ENCODE measurements around the gene IRAK1. TPM values are rescaled to one million over a fixed set of nuclear protein-coding genes. Genes with fewer than 3 reads are reported as not detected.

IRAK1 gene
- 44.0 and 54.1 TPM in 2 replicates for total RNA-seq (2013; cell fraction: nucleolus; rRNA removed)
- total RNA-seq (2014; rRNA removed): 63.2 and 77.8 TPM in 2 replicates
- total RNA-seq (2014; rRNA removed; fragmentation: Illumina TruSeq; extraction: Trizol): 37.6 and 42.3 TPM in 2 replicates
- 106 and 136 TPM in 2 replicates for total RNA-seq (2021)
- polyA plus RNA-seq (2011; ENCODE audit: low read depth): 21.6 TPM
- 19.0 and 27.8 TPM in 2 replicates for polyA plus RNA-seq (2011; rRNA removed)
- 29.6 and 55.4 TPM in 2 replicates for polyA plus RNA-seq (2011; cell fraction: cytosol; rRNA removed)
- 65.0 and 102 TPM in 2 replicates for polyA plus RNA-seq (2011; cell fraction: nucleus; rRNA removed)
- polyA plus RNA-seq (2012): 45.7 and 78.8 TPM in 2 replicates
- 9.4 and 32.7 TPM in 2 replicates for polyA plus RNA-seq (2014; fragmentation: Illumina TruSeq; extraction: Trizol)
- polyA plus RNA-seq (2014; fragmentation: Nextera tagmentation; extraction: Ambion mirVana): 10 to 100 TPM in 1 of 2 experiments, 1 to 10 TPM in 1; 4.2 to 15.1 TPM
- 89.9 and 107 TPM in 2 replicates for polyA plus RNA-seq (2014; rRNA removed)
- 10 to 100 TPM; 36.8 to 82.4 TPM for polyA plus RNA-seq (2016; fragmentation: Nextera tagmentation; extraction: Ambion mirVana)
- 22.2 and 50.5 TPM in 2 replicates for polyA minus RNA-seq (2011; rRNA and poly(A)+ RNA removed)
- polyA minus RNA-seq (2011; cell fraction: cytosol; rRNA and poly(A)+ RNA removed): 36.8 TPM in 2 replicates
- 25.1 and 44.2 TPM in 2 replicates for polyA minus RNA-seq (2011; cell fraction: nucleus; rRNA and poly(A)+ RNA removed)
- Bru-seq, nascent RNA: percentile 78 among the genes with signal in this experiment
- percentile 92 among the genes with signal in this experiment for BruChase-seq, experiment 1, labeled RNA remaining after a 6-hour chase
- BruChase-seq, experiment 2, labeled RNA remaining after a 2-hour chase: percentile 84 among the genes with signal in this experiment
- long read RNA-seq, experiment 1, partial matches to known transcripts: 7 of 13 reads
- long read RNA-seq, experiment 1, other reads (novel, unspliced or antisense): 6 of 13 reads
- long read RNA-seq, experiment 2, partial matches to known transcripts: 11 of 11 reads
- long read RNA-seq, experiment 2, other reads (novel, unspliced or antisense): 0 of 11 reads

- intact Hi-C loops (cut with micrococcal nuclease; ENCODE audit: unreplicated experiment): no loop called here
- ATAC-seq: peak; percentile 69
- H3K4me1 ChIP-seq (ENCODE audit: control insufficient read depth, insufficient read depth, low read length): peaks cover 11% of the 10 kb centered on the region
- peak within 1 kb of the TSS; percentile 86 for H3K9ac ChIP-seq (ENCODE audit: control insufficient read depth, insufficient read depth, low read length)
- no TSS peak for BruUV-seq (replicated peaks)
- no peaks in the 10 kb centered on the region for H3K9me3 ChIP-seq (replicated peaks; ENCODE audit: control insufficient read depth, insufficient read depth, low read length)
- peaks cover 0 to 5% of the 10 kb centered on the region in 2 experiments; a peak in 3 of 4 replicates for H3K36me3 ChIP-seq (ENCODE audit: control insufficient read depth in 2 of 2, insufficient read depth in 2 of 2, low read length in 1 of 2)
- peak within 1 kb of the TSS; percentile 90 for H3K4me2 ChIP-seq (ENCODE audit: control insufficient read depth, insufficient read depth)
- H3K27ac ChIP-seq (ENCODE audit: control insufficient read depth, insufficient read depth): peak within 1 kb of the TSS; percentile 82
- in situ Hi-C loops (cut with MboI): no loop called here
- ChIA-PET POLR2A (interaction anchor here (0.8 to 1.9 kb wide), 8 partner anchors 15 to 226 kb away, joined by 3 to 11 read pairs (median 4); partner anchors contain the start of genes HCFC1, IDH3G and SSR4), SMC1A (ENCODE audit: uncharacterized antibody, unreplicated experiment) (interaction anchor here (0.7 to 1.7 kb wide), 6 partner anchors 16 to 96 kb away, joined by 3 to 10 read pairs (median 4); partner anchors contain the start of gene HCFC1), RAD21 (ENCODE audit: unreplicated experiment) (interaction anchor here (0.9 to 2.1 kb wide), 6 partner anchors 22 to 51 kb away, joined by 3 to 14 read pairs (median 5); partner anchors contain the start of genes HCFC1 and TMEM187), CTCF (interaction anchor here (0.6 to 1.4 kb wide), 9 partner anchors 8 to 75 kb away, joined by 3 to 8 read pairs (median 3); partner anchors contain the start of gene RENBP)
- WGBS (ENCODE audit: insufficient coverage, insufficient replicate concordance, low lambda C conversion rate, missing lambda C conversion rate): 41% methylated on average over 61 of the region's 99 CpGs
- no peaks in the 10 kb centered on the region for H3K27me3 ChIP-seq (replicated peaks in 1 of 2; ENCODE audit: control insufficient read depth in 2 of 2, insufficient read depth in 2 of 2, low read length in 1 of 2)
- H3K4me3 ChIP-seq: peak within 1 kb of the TSS; percentile 85
- no peak for FAIRE-seq
- no peak for DNase-seq (ENCODE audit: low read depth, low spot score)
- H2AFZ ChIP-seq (ENCODE audit: control insufficient read depth, low read depth, low read length): no peak within 1 kb of the TSS; the same call in 1 of the 2 replicates
- peaks cover 41% of the 10 kb centered on the region for H3K79me2 ChIP-seq (ENCODE audit: control insufficient read depth, insufficient read depth, low read length)
- H4K20me1 ChIP-seq (ENCODE audit: control insufficient read depth, insufficient read depth): no peaks in the 10 kb centered on the region
- TF ChIP-seq TCF7 (IDR thresholded peaks at IDR 0.05; ENCODE audit: borderline replicate concordance) (no peak), SPI1 (IDR thresholded peaks at IDR 0.05; ENCODE audit: borderline replicate concordance, insufficient read depth, low read depth, low read length) (peak; percentile 58; the same call in 1 of the 2 replicates), NR2C1 (IDR thresholded peaks at IDR 0.05) (peak; percentile 28; the same call in 1 of the 2 replicates), RAD21 (IDR thresholded peaks at IDR 0.05; ENCODE audit: insufficient read depth, low read depth, low read length) (no peak), MEF2A (IDR thresholded peaks at IDR 0.05; ENCODE audit: insufficient read depth, low read depth, low read length) (0 out of 2 replicates have a peak, but pooled peaks have one; percentile 7), POLR2AphosphoS5 (IDR thresholded peaks at IDR 0.05; ENCODE audit: low read length) (peak; percentile 33; the same call in 1 of the 2 replicates), ETV6 (conservative IDR thresholded peaks at IDR 0.05 in 1 of 2, IDR thresholded peaks at IDR 0.05 in 1 of 2; ENCODE audit: borderline replicate concordance in 1 of 2, low read depth in 1 of 2) (no peak), YY1 (IDR thresholded peaks at IDR 0.05; ENCODE audit: low read depth, low read length) (peak; percentile 95), LARP7 (IDR thresholded peaks at IDR 0.05) (peak; percentile 50), TAF1 (IDR thresholded peaks at IDR 0.05; ENCODE audit: borderline replicate concordance, low read depth, low read length) (peak; percentile 37; the same call in 1 of the 2 replicates), POLR2A (IDR thresholded peaks at IDR 0.05; ENCODE audit: low read depth, low read length) (peak; percentile 64), POLR2AphosphoS2 (IDR thresholded peaks at IDR 0.05; ENCODE audit: low read depth, low read length) (0 out of 2 replicates have a peak, but pooled peaks have one; percentile 28), TCF3 (IDR thresholded peaks at IDR 0.05; ENCODE audit: borderline replicate concordance, insufficient read depth, low read depth, low read length) (no peak), SP1 (IDR thresholded peaks at IDR 0.05; ENCODE audit: low read depth, low read length) (no peak), IKZF1 (conservative IDR thresholded peaks at IDR 0.05) (peak; percentile 25), ZZZ3 (IDR thresholded peaks at IDR 0.05; ENCODE audit: control insufficient read depth, insufficient read length, low read depth) (no peak), NR2C2 (IDR thresholded peaks at IDR 0.05; ENCODE audit: borderline replicate concordance, control insufficient read depth, insufficient read length, low read depth) (no peak)
- TF ChIP-seq, protein P1, sequence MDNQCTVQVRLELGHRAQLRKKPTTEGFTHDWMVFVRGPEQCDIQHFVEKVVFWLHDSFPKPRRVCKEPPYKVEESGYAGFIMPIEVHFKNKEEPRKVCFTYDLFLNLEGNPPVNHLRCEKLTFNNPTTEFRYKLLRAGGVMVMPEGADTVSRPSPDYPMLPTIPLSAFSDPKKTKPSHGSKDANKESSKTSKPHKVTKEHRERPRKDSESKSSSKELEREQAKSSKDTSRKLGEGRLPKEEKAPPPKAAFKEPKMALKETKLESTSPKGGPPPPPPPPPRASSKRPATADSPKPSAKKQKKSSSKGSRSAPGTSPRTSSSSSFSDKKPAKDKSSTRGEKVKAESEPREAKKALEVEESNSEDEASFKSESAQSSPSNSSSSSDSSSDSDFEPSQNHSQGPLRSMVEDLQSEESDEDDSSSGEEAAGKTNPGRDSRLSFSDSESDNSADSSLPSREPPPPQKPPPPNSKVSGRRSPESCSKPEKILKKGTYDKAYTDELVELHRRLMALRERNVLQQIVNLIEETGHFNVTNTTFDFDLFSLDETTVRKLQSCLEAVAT (IDR thresholded peaks at IDR 0.05): no peak
These were observed at the start of gene IRAK1 for GRCh38 chrX:154019633-154020528. IRAK1 (minus strand) TSS chrX:154019902; CDS start chrX:154019812, 90 bp downstream.
